ENCODE data around the gene UBE2Q1.
"Not testable (repeated sequence)": the region's sequence is repeated elsewhere in the genome, so short reads cannot be mapped to it uniquely, and the experiment has no call there.

UBE2Q1 gene

DNA sequence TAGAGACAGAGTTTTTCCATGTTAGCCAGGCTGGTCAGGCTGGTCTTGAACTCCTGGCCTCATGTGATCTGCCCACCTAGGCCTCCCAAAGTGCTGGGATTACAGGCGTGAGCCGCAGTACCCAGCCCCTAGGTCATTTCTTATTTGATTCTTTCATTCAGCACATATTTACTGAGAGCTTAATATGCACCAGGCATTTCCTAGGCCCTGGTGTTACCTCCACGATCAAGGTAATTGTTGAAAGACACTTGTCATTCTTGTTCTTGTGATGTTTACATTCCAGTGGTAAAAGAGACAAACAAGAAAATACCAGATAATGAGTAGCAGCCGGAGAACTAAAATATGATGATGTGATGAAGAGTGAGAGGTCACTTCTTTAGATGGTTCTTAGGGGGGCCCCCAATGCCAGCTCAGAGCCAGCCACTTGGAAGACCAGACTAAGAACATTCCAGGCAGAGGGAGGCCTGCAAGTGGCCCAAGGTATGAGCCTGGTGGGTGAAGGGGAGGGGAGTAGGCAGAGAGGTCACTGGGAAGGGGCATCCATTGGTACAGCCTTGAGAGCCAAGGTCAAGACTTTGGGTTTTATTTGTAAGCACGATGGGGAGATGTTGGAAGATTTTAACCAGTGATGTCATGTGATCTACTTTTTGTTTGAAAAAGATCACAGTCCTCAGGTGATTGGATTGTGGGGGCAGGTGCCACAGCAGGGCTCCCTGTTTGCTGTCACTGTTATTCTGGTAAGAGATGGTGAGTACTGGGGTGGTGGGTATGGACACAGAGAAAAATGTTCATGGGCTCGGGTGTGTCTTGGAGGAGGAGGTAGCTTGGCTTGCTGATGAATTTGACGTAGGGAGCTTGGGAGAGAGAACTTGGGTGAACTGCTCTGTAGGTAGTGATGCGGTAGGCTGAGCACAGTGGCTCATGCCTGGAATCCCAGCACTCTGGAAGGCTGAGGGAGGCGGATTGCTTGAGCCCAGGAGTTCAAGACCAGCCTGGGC lies 18.7 kb downstream of the UBE2Q1 start:
- ChIA-PET POLR2A (no interaction called here), CTCF (interaction anchor here (10.7 kb wide), 1 partner anchor 60 kb away, joined by 60 read pairs; no protein-coding TSS in a partner anchor)
- TF ChIP-seq, protein P1, sequence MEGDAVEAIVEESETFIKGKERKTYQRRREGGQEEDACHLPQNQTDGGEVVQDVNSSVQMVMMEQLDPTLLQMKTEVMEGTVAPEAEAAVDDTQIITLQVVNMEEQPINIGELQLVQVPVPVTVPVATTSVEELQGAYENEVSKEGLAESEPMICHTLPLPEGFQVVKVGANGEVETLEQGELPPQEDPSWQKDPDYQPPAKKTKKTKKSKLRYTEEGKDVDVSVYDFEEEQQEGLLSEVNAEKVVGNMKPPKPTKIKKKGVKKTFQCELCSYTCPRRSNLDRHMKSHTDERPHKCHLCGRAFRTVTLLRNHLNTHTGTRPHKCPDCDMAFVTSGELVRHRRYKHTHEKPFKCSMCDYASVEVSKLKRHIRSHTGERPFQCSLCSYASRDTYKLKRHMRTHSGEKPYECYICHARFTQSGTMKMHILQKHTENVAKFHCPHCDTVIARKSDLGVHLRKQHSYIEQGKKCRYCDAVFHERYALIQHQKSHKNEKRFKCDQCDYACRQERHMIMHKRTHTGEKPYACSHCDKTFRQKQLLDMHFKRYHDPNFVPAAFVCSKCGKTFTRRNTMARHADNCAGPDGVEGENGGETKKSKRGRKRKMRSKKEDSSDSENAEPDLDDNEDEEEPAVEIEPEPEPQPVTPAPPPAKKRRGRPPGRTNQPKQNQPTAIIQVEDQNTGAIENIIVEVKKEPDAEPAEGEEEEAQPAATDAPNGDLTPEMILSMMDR (IDR thresholded peaks at IDR 0.05; ENCODE audit: control extremely low read depth, extremely low read depth, low read depth, missing control alignments): no peak
- no peak for DNase-seq (ENCODE audit: extremely low spot score)

DNA sequence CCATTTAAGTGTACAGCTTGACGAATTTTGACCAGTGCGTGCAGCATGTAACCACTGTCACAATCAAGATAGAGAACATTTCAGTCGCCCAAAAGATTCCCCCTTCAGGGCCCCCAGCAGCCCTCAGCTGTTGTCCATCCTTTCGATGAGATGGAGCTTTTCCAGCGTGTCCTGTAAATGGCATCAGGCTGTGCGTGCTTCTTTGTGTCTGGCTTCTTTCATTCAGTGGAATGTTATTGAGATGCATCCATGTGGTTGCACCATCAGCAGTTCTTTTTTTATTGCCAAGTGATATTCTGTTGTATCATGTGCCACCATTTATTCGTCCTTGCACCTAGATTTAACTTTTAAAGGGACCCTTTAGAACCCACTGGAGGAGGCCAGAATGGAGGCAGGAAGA lies 21.9 kb downstream of the UBE2Q1 start:
- CTCF ChIA-PET: interaction anchor here (0.6 to 10.7 kb wide), 4 partner anchors 9 to 56 kb away, joined by 3 to 60 read pairs (median 9); no protein-coding TSS in a partner anchor
- POLR2A ChIA-PET: no interaction called here
- TF ChIP-seq, protein P1 (IDR thresholded peaks at IDR 0.05; ENCODE audit: control extremely low read depth, extremely low read depth, low read depth, missing control alignments): no peak
- no peak for DNase-seq (ENCODE audit: extremely low spot score)

DNA sequence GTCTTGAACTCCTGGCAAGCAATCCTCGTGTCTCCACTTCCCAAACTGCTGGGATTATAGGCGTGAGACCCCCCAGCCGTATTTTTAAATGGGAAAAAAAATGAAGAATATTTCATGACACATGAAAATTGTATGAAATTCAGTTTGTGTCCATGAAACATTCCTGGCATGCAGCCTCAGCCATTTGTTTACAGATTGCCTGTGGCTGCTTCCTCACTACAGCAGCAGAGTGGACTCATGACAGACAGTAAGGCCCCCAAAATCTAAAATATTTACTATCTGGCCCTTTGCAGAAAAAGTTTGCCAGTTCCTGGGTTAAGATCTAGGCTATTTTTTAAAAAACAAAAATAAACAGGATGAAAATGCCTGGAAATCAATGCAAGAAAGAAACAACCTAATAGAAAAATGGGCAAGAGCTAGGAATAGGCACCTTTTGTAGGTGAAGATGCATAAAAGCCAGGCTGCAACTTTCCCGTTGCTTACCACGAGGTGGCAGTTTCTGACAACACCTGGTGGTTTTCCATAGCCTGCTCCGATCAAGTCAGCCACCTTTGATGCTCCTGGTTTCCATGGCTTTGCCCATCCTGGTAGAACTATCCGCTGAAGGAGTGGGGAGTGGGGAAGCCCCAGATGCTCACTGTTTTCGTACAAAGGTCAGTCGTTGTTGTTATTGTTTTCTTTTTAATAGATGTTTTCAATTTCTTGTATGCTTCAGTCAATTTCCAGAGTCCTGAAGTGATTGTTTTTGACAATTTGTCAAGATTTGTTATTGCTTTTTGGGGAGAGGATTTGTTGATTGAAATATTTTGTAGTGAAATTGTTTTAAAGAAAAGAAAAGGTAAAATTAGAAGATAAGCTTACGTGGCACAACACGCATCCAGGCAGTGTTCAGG lies 24.3 kb downstream of the UBE2Q1 start:
- peak; percentile 38 for DNase-seq (ENCODE audit: extremely low spot score)
- ChIA-PET CTCF (interaction anchor here (1.2 to 10.7 kb wide), 6 partner anchors 11 to 54 kb away, joined by 3 to 60 read pairs (median 4); no protein-coding TSS in a partner anchor), POLR2A (no interaction called here)
- TF ChIP-seq, protein P1 (IDR thresholded peaks at IDR 0.05; ENCODE audit: control extremely low read depth, extremely low read depth, low read depth, missing control alignments): peak; percentile 10

DNA sequence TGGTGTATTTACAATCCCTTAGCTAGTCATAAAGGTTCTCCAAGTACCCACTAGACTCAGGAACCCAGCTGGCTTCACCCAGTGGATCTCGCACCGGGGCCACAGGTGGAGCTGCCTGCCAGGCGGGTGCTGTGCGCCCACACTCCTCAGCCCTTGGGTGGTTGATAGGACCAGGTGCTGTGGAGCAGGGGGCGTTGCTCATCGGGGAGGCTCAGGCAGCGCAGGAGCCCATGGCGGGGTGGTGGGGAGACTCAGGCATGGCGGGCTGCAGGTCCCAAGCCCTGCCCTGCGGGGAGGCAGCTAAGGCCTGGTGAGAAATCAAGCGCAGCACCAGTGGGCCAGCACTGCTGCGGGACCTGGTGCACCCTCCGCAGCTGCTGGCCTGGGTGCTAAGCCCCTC lies 26.5 kb downstream of the UBE2Q1 start:
- DNase-seq (ENCODE audit: extremely low spot score); POLR2A ChIA-PET: not testable (repeated sequence)
- CTCF ChIA-PET: interaction anchor here (0.8 to 2.1 kb wide), 5 partner anchors 10 to 53 kb away, joined by 3 to 7 read pairs (median 3); no protein-coding TSS in a partner anchor

DNA sequence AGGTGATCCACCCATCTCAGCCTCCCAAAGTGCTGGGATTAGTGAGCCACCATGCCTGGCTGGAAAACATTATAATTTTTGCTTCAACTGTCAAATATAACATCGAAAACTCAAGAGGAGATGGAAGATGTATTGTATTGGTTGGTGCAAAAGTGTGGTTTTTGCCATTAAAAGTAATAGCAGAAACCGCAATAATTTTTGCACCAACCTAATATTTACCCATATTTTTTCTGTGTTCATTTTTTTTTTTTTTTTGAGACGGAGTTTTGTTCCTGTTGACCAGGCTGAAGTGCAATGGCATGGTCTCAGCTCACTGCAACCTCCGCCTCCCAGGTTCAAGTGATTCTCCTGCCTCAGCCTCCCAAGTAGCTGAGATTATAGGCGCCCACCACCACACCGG lies 29.2 kb downstream of the UBE2Q1 start:
- TF ChIP-seq, protein P1 (IDR thresholded peaks at IDR 0.05; ENCODE audit: control extremely low read depth, extremely low read depth, low read depth, missing control alignments): no peak
- POLR2A ChIA-PET: no interaction called here
- DNase-seq (ENCODE audit: extremely low spot score): no peak
- CTCF ChIA-PET: no interaction called here

DNA sequence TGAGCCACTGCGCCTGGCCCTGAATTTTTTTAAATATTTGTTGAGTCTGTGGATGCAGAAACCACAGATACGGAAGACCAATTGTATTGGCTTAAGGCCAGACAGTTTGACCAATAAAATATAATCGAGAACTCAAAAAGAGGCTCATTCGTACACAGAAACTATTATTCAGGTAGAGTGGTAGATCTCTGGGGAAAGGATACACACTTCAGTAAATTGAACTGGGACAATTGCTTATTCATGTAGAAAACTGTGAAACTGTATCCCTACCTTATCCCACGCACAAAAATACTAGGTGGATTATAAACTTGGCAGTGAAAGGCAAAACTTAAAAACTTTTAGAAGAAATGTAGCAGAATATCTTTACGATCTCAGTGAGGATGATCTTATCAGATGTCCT lies 31.3 kb downstream of the UBE2Q1 start:
- TF ChIP-seq, protein P1 (IDR thresholded peaks at IDR 0.05; ENCODE audit: control extremely low read depth, extremely low read depth, low read depth, missing control alignments): no peak
- ChIA-PET CTCF (no interaction called here), POLR2A (no interaction called here)
- no peak for DNase-seq (ENCODE audit: extremely low spot score)

Measured in GM10248 (cell line).